Esophagus squamous epithelium (tissue), 4 donors: Measurements from ENCODE around the gene HUS1.

Experiments used
- CTCF ChIP-seq, 6 experiments: fragments of 450-650 bp in 4 of 6; fragments of 200-600 bp in 2 of 6; sonication (generic) in 2 of 6; IDR thresholded peaks; one replicate each; pipeline ENCODE4 v1.5.1; 2016 to 2019; ENCODE audit warnings: antibody characterized with exemption in 6 of 6, mild to moderate bottlenecking in 4 of 6, moderate library complexity in 4 of 6
- POLR2A ChIP-seq, 4 donors: fragments of 450-650 bp; IDR thresholded peaks; one replicate each; pipeline ENCODE4 v1.6.1; 2017; ENCODE audit warnings: antibody characterized with exemption in 4 of 4, mild to moderate bottlenecking in 4 of 4, moderate library complexity in 3 of 4

- no peak for TF ChIP-seq POLR2A (IDR thresholded peaks at IDR 0.05)
- TF ChIP-seq CTCF (IDR thresholded peaks at IDR 0.05): no peak
Measured at GRCh38 chr7:47990592-47990991, 11.2 kb upstream of the HUS1 start.
